BLaER1 treated with 17β-estradiol and CSF1 and Interleukin-3, amounts not matched to agents 10 nM and 100 nM (cell line): Measurements from ENCODE around the gene C5orf46.
A peak's percentile ranks its signal among the peaks of the same experiment; 100 is the strongest.
"Not testable (repeated sequence)": the region's sequence is repeated elsewhere in the genome, so short reads cannot be mapped to it uniquely, and the experiment has no call there.

ENCODE experiments used
- H3K27ac ChIP-seq, 11 experiments: shearing (Covaris generic); formaldehyde crosslinking; 2 replicates each; pipeline ENCODE4 v1.8.1; 2022
- H3K27me3 ChIP-seq, 11 experiments: shearing (Covaris generic); formaldehyde crosslinking; 2 replicates each; pipeline ENCODE4 v1.8.1; 2022
- H3K36me3 ChIP-seq, 11 experiments: shearing (Covaris generic); formaldehyde crosslinking; 2 replicates each; pipeline ENCODE4 v1.8.1; 2022
- H3K4me1 ChIP-seq, 10 experiments: shearing (Covaris generic); formaldehyde crosslinking; 2 replicates each; pipeline ENCODE4 v1.8.1; 2022
- H3K4me2 ChIP-seq, 11 experiments: shearing (Covaris generic); formaldehyde crosslinking; 2 replicates each; pipeline ENCODE4 v1.8.1; 2022
- H3K4me3 ChIP-seq, 10 experiments: shearing (Covaris generic); formaldehyde crosslinking; 2 replicates each; pipeline ENCODE4 v1.8.1; 2022
- H3K9ac ChIP-seq, 11 experiments: shearing (Covaris generic); formaldehyde crosslinking; 2 replicates each; pipeline ENCODE4 v1.8.1; 2022
- H3K9me3 ChIP-seq, 11 experiments: shearing (Covaris generic); formaldehyde crosslinking; replicated peaks in 1 of 11; 2 replicates each; pipeline ENCODE4 v1.8.1; 2022
- H4K20me1 ChIP-seq, 11 experiments: shearing (Covaris generic); formaldehyde crosslinking; 2 replicates each; pipeline ENCODE4 v1.8.1; 2022
- Cebpa-rat ChIP-seq, 11 experiments: shearing (Covaris generic); IDR thresholded peaks; 2 replicates each; pipeline ENCODE4 v1.8.1; 2022

C5orf46 gene

GRCh38 chr5:147906326-147907095 is at the start of gene C5orf46:
C5orf46 (minus strand) TSS chr5:147906538; CDS start chr5:147906501, 37 bp downstream.
- no peak within 1 kb of the TSS for H3K9ac ChIP-seq
- no peak within 1 kb of the TSS for H3K4me3 ChIP-seq
- no peaks in the 10 kb centered on the region for H3K9me3 ChIP-seq
- no peak within 1 kb of the TSS for H3K27ac ChIP-seq
- no peaks in the 10 kb centered on the region for H3K36me3 ChIP-seq
- H3K4me1 ChIP-seq, result no peaks in the 10 kb centered on the region
- no peak within 1 kb of the TSS for H3K4me2 ChIP-seq
- no peak for TF ChIP-seq Cebpa-rat (IDR thresholded peaks at IDR 0.05)
- 0 out of 22 replicates have a peak, but pooled peaks cover 0 to 7% (median 0%) of the 10 kb centered on the region in 11 experiments for H3K27me3 ChIP-seq
- H4K20me1 ChIP-seq, result no peaks in the 10 kb centered on the region

DNA sequence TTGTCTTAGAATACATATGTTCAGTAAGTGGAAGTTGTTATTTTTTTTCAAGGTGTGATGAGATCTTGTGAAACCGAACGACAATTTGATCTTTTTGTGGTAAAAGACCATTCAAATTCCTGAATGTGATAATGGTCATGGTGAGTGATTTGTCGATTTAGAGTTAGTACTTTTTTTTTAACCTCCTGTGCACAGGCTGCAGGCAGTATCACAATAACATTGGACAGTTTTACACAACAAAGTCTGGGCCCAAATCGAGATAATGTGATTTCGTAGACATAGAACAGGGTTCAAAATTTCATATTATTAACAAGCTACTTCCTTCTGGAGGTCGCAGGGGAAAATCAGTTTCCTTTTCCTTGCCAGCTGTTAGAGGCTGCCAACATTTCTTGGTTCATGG is 48.6 kb upstream of the C5orf46 start:
- H3K4me2 ChIP-seq, result 0 out of 22 replicates have a peak overlapping the region, but pooled peaks of 1 of the 11 experiments have one; percentile 5
- H3K9ac ChIP-seq, result no peak overlapping the region
- H3K27me3 ChIP-seq, result no peaks in the 10 kb centered on the region
- H3K4me3 ChIP-seq, result no peak overlapping the region
- H3K9me3 ChIP-seq, result no peaks in the 10 kb centered on the region
- H3K27ac ChIP-seq, result no peak overlapping the region
- H4K20me1 ChIP-seq, result no peaks in the 10 kb centered on the region
- TF ChIP-seq Cebpa-rat (IDR thresholded peaks at IDR 0.05), result no peak
- H3K36me3 ChIP-seq, result no peaks in the 10 kb centered on the region
- H3K4me1 ChIP-seq, result peaks cover 0 to 8% (median 0%) of the 10 kb centered on the region in 10 experiments; a peak in 3 of 20 replicates

DNA sequence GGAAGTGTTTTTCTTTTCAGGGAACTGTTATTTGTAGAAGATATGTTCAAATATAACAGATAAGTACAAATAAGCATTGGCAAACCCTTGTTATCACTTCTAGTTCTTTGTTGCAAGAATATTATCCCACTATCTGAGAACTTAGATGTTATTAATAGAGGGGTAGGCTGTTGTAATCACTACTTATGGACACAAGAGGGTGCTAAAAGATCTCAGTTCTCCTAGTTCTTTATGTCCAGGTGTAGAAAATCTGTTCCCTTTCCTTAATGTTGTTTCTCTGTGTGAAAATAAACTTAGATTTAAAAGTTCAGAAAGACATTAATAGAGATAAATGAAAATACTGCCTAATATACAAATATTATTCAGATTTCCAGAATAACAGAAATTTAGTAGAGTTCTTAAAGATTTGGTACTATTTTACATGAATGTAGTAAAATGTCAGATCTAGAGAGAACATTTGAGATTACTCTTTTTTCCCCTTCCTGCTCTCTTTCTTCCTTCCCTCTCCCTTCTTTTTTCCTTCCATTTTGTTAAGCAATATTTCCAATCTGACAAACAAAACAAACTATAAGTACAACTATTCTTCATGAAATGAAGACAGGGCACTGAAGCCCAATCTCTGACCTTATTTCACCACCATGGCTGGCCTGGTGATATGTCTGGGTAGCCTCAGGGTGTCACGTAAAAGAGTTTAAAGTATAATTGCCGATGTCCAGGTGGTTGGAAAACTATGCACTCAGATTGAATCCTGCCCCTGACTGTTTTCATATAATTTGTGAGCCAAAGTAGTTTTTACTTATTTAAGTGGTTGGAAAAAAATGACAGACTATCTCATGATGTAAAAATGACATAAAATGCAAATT is 43.6 kb upstream of the C5orf46 start:
- Histone ChIP-seq H3K27me3 (no peaks in the 10 kb centered on the region), H3K4me2 (no peak overlapping the region), H3K4me1 (peaks cover 0 to 4% (median 0%) of the 10 kb centered on the region in 10 experiments; a peak in 3 of 20 replicates), H3K4me3 (no peak overlapping the region), H4K20me1 (no peaks in the 10 kb centered on the region), H3K9ac (no peak overlapping the region), H3K9me3 (no peaks in the 10 kb centered on the region), H3K27ac (no peak overlapping the region), H3K36me3 (no peaks in the 10 kb centered on the region)
- TF ChIP-seq Cebpa-rat (IDR thresholded peaks at IDR 0.05), result no peak

- H3K27me3 ChIP-seq, H4K20me1 ChIP-seq, H3K27ac ChIP-seq, H3K4me2 ChIP-seq, H3K4me1 ChIP-seq, H3K9me3 ChIP-seq, H3K36me3 ChIP-seq, H3K9ac ChIP-seq, H3K4me3 ChIP-seq: not testable (repeated sequence)
Measured at GRCh38 chr5:147946658-147947274, 40.4 kb upstream of the C5orf46 start.

DNA sequence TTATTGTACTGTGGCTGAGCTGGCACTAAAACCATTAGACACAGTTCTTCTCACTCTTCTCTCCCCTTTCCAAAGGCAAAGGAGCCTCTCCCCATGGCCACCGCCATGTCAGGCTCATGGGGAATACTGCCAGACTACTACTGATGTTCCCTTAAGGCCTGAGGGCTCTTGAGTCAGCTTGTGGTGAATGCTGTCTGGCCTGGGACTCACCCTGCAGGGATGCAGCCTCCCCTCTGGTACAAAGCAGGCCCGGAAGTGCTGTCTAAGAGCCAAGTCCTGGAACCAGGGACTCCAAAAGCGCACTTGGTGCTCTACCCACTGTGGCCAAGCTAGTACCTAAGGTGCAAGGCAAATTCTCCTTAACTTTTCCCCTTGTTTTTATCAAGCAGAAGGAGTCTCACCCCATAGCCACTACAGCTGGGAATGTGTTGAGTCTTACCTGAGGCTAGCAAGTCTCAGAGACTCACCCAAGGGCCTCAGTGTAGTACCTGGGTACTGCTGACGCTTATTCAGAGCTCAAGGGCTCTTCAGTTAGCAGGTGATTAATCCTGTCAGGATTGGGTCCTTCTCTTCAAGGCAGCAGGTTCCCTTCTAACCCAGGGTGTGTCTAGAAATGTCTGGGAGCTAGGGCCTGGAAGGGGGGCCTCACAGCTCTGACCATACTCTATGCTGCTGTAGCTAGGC is 33.2 kb upstream of the C5orf46 start:
- H3K4me3 ChIP-seq, result no peak overlapping the region
- H3K9me3 ChIP-seq, result no peaks in the 10 kb centered on the region
- H4K20me1 ChIP-seq, result no peaks in the 10 kb centered on the region
- no peaks in the 10 kb centered on the region for H3K4me1 ChIP-seq
- H3K27me3 ChIP-seq, result no peaks in the 10 kb centered on the region
- no peak for TF ChIP-seq Cebpa-rat (IDR thresholded peaks at IDR 0.05)
- H3K27ac ChIP-seq, result no peak overlapping the region
- no peak overlapping the region for H3K4me2 ChIP-seq
- no peaks in the 10 kb centered on the region for H3K36me3 ChIP-seq
- H3K9ac ChIP-seq, result no peak overlapping the region

- Histone ChIP-seq H3K4me3 (no peak overlapping the region), H3K9ac (no peak overlapping the region), H3K27me3 (no peaks in the 10 kb centered on the region), H4K20me1 (no peaks in the 10 kb centered on the region), H3K4me1 (peaks cover 0 to 27% (median 2%) of the 10 kb centered on the region in 10 experiments; a peak in 9 of 20 replicates), H3K27ac (no peak overlapping the region), H3K4me2 (no peak overlapping the region), H3K9me3 (0 out of 22 replicates have a peak, but pooled peaks cover 0 to 6% (median 0%) of the 10 kb centered on the region in 11 experiments), H3K36me3 (no peaks in the 10 kb centered on the region)
- TF ChIP-seq Cebpa-rat (IDR thresholded peaks at IDR 0.05), result peak in 1 of 11 experiments; percentile 15; a peak in 3 of 22 replicates
Measured at GRCh38 chr5:147935032-147935431, 28.7 kb upstream of the C5orf46 start.

- no peaks in the 10 kb centered on the region for H3K27me3 ChIP-seq
- TF ChIP-seq Cebpa-rat (IDR thresholded peaks at IDR 0.05), result no peak
- H3K9me3 ChIP-seq, result 0 out of 22 replicates have a peak, but pooled peaks cover 0 to 10% (median 0%) of the 10 kb centered on the region in 11 experiments
- H3K4me2 ChIP-seq, result peak overlapping the region in 6 of 11 experiments; percentile 1 to 70 (median 44); a peak in 10 of 22 replicates
- no peak overlapping the region for H3K4me3 ChIP-seq
- peaks cover 0 to 64% (median 16%) of the 10 kb centered on the region in 10 experiments; a peak in 12 of 20 replicates for H3K4me1 ChIP-seq
- no peaks in the 10 kb centered on the region for H3K36me3 ChIP-seq
- peak overlapping the region in 5 of 11 experiments; percentile 10 to 58 (median 50); a peak in 9 of 22 replicates for H3K27ac ChIP-seq
- no peaks in the 10 kb centered on the region for H4K20me1 ChIP-seq
- H3K9ac ChIP-seq, result no peak overlapping the region
Measured at GRCh38 chr5:147930769-147931168, 24.4 kb upstream of the C5orf46 start.

GRCh38 chr5:147927901-147928300 is 21.6 kb upstream of the C5orf46 start:
- no peak for TF ChIP-seq Cebpa-rat (IDR thresholded peaks at IDR 0.05)
- peak overlapping the region in 1 of 10 experiments; percentile 18; a peak in 2 of 20 replicates for H3K4me3 ChIP-seq
- H3K9ac ChIP-seq, result no peak overlapping the region
- H3K27me3 ChIP-seq, result no peaks in the 10 kb centered on the region
- H3K4me1 ChIP-seq, result peaks cover 0 to 64% (median 16%) of the 10 kb centered on the region in 10 experiments; a peak in 12 of 20 replicates
- peak overlapping the region in 7 of 11 experiments; percentile 22 to 65 (median 55); a peak in 13 of 22 replicates for H3K4me2 ChIP-seq
- peak overlapping the region in 5 of 11 experiments; percentile 4 to 53 (median 43); a peak in 8 of 22 replicates for H3K27ac ChIP-seq
- H3K9me3 ChIP-seq, result 0 out of 22 replicates have a peak, but pooled peaks cover 0 to 10% (median 0%) of the 10 kb centered on the region in 11 experiments
- H4K20me1 ChIP-seq, result no peaks in the 10 kb centered on the region
- H3K36me3 ChIP-seq, result no peaks in the 10 kb centered on the region
